ENCODE data around the gene NR2C2.

Gene NR2C2

DNA sequence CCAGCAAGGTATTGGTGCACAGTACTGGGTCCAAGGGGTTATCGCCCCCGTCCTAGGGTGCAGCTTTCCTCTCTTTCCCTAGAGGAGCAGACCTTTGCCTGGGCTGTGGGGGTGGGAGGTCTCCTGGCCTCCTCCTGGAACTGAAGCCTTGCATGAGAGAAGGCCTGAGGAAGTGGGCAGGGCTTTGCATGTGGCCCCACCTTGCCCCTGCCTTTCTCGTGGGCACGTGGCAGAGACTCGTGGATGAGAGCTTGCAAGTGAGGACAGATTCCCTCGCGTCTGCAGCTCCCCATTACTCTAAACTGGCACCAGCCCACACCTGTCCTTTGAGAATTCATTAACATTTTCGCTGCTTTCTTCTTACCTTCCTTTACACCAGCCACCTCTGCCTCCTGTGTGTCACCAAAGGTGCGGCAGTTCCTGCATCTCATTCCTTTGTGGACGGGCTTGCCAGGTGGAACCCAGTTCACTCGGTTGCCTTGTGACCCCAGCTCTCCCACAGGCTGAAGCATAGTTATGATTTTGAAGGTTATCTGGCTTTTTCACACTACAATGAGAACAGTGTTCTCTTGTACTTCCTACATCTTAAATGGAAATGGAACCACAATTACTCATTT is 40.9 kb upstream of the NR2C2 start:
- DNase-seq (ENCODE audit: low read depth in 1 of 2, low spot score in 1 of 2), result no peak
- no peak overlapping the region for H3K4me3 ChIP-seq (replicated peaks; ENCODE audit: insufficient read depth, low read length)
- no peaks in the 10 kb centered on the region for H3K27me3 ChIP-seq (ENCODE audit: insufficient read depth, poor library complexity, severe bottlenecking)
- H3K27ac ChIP-seq (replicated peaks), result no peak overlapping the region
- TF ChIP-seq, protein P1, sequence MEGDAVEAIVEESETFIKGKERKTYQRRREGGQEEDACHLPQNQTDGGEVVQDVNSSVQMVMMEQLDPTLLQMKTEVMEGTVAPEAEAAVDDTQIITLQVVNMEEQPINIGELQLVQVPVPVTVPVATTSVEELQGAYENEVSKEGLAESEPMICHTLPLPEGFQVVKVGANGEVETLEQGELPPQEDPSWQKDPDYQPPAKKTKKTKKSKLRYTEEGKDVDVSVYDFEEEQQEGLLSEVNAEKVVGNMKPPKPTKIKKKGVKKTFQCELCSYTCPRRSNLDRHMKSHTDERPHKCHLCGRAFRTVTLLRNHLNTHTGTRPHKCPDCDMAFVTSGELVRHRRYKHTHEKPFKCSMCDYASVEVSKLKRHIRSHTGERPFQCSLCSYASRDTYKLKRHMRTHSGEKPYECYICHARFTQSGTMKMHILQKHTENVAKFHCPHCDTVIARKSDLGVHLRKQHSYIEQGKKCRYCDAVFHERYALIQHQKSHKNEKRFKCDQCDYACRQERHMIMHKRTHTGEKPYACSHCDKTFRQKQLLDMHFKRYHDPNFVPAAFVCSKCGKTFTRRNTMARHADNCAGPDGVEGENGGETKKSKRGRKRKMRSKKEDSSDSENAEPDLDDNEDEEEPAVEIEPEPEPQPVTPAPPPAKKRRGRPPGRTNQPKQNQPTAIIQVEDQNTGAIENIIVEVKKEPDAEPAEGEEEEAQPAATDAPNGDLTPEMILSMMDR (IDR thresholded peaks at IDR 0.05; ENCODE audit: insufficient read depth, low read length), result no peak
- TF ChIP-seq SPI1 (IDR thresholded peaks at IDR 0.05; ENCODE audit: borderline replicate concordance, low read depth), result no peak
- TF ChIP-seq GABPA (IDR thresholded peaks at IDR 0.05; ENCODE audit: low read depth), result no peak
- TF ChIP-seq REST (IDR thresholded peaks at IDR 0.05; ENCODE audit: insufficient replicate concordance, low read depth), result no peak
- TF ChIP-seq POLR2AphosphoS5 (IDR thresholded peaks at IDR 0.05; ENCODE audit: low read depth), result no peak

DNA sequence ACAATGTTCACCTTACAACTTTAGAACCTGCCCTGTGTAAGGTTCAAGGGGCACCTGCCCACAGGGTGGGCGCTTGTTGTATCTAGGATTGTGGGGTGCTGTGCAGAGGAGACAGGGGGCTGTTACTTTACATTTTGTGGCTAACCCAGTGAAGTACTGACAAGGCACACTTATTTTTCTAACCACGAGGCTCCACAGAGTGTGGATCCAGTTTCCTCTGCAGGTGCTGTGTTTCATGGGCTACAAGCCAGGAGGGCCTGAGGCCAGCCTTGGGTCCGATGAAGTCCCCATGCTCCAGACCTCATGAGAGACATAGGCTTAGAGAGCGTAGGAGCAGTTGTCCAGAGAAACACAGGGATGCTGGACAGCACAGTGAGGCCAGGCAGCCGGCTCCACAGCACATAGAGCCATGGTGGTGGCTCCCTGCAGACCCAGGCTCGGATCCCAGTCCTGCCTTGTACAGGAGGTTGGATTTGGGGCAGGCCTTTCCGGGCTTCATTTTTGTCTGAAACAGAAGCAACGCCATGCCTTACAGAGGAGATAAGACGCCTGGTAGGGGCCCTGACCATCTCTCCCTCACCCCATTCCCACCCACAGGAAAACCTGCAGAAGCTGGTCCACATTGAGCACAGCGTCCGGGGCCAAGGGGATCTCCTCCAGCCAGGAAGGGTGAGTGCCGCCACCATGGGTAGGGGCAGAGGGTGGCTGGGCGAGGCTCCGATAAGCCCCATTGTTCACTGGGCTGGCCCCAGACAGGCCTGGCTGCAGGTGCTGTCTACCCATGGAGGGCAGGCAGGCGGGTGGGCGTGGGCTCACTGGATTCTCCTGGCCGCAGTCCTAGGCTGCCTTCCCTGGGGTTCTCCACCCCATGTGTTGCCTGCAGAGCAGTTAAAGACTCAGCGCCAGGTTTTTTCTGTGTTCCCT is 40.1 kb upstream of the NR2C2 start:
- no peak for DNase-seq (ENCODE audit: low read depth in 1 of 2, low spot score in 1 of 2)
- TF ChIP-seq GABPA (IDR thresholded peaks at IDR 0.05; ENCODE audit: low read depth), result no peak
- no peak for TF ChIP-seq SPI1 (IDR thresholded peaks at IDR 0.05; ENCODE audit: borderline replicate concordance, low read depth)
- no peak overlapping the region for H3K27ac ChIP-seq (replicated peaks)

GRCh38 chr3:14909250-14909649 is 38.1 kb upstream of the NR2C2 start:
- H3K27me3 ChIP-seq (ENCODE audit: insufficient read depth, poor library complexity, severe bottlenecking), result no peaks in the 10 kb centered on the region
- no peak overlapping the region for H3K4me3 ChIP-seq (replicated peaks; ENCODE audit: insufficient read depth, low read length)
- H3K27ac ChIP-seq (replicated peaks), result no peak overlapping the region
- TF ChIP-seq POLR2AphosphoS5 (IDR thresholded peaks at IDR 0.05; ENCODE audit: low read depth) (no peak), REST (IDR thresholded peaks at IDR 0.05; ENCODE audit: insufficient replicate concordance, low read depth) (no peak)
- TF ChIP-seq, protein P1 (IDR thresholded peaks at IDR 0.05; ENCODE audit: insufficient read depth, low read length), result no peak
- DNase-seq (ENCODE audit: low read depth in 1 of 2, low spot score in 1 of 2), result no peak

More for the DNA sequence above, 40.1 kb upstream of the NR2C2 start:
- no peak overlapping the region for H3K4me3 ChIP-seq (replicated peaks; ENCODE audit: insufficient read depth, low read length)
- no peaks in the 10 kb centered on the region for H3K27me3 ChIP-seq (ENCODE audit: insufficient read depth, poor library complexity, severe bottlenecking)

- H3K4me3 ChIP-seq (replicated peaks; ENCODE audit: insufficient read depth, low read length), result no peak overlapping the region
- H3K27me3 ChIP-seq (ENCODE audit: insufficient read depth, poor library complexity, severe bottlenecking), result no peaks in the 10 kb centered on the region
- DNase-seq (ENCODE audit: low read depth in 1 of 2, low spot score in 1 of 2), result no peak
- H3K27ac ChIP-seq (replicated peaks), result no peak overlapping the region
- TF ChIP-seq, protein P1 (IDR thresholded peaks at IDR 0.05; ENCODE audit: insufficient read depth, low read length), result no peak
- TF ChIP-seq GABPA (IDR thresholded peaks at IDR 0.05; ENCODE audit: low read depth) (no peak), POLR2AphosphoS5 (IDR thresholded peaks at IDR 0.05; ENCODE audit: low read depth) (no peak), REST (IDR thresholded peaks at IDR 0.05; ENCODE audit: insufficient replicate concordance, low read depth) (no peak), SPI1 (IDR thresholded peaks at IDR 0.05; ENCODE audit: borderline replicate concordance, low read depth) (no peak)
These were observed 35.7 kb upstream of the NR2C2 start for GRCh38 chr3:14911651-14912050.
